Measurements from ENCODE around the gene HPSE. TPM values are rescaled to one million over a fixed set of nuclear protein-coding genes. Genes with fewer than 3 reads are reported as not detected.

The HPSE gene
- polyA plus RNA-seq, 1 donor from 2014 or later = 0.16 TPM

GRCh38 chr4:83268491-83268890 is 66.2 kb downstream of the HPSE start:
- Histone ChIP-seq H4K20me1 (ENCODE audit: insufficient read depth) (no peaks in the 10 kb centered on the region), H3K9me2 (ENCODE audit: insufficient read depth, low read length) (no peaks in the 10 kb centered on the region), H2AFZ (ENCODE audit: low read depth, low read length) (no peak overlapping the region), H3K36me3 (ENCODE audit: insufficient read depth, low read length) (no peaks in the 10 kb centered on the region), H3K27ac (ENCODE audit: low read length) (no peak overlapping the region), H3K4me3 (ENCODE audit: low read length) (no peak overlapping the region), H3K79me2 (replicated peaks; ENCODE audit: insufficient read depth, low read length) (no peaks in the 10 kb centered on the region), H3K4me2 (ENCODE audit: low read length) (no peak overlapping the region), H3K27me3 (ENCODE audit: insufficient read depth, low read depth, low read length) (no peaks in the 10 kb centered on the region), H3F3A (ENCODE audit: insufficient read depth, low read length, poor library complexity, severe bottlenecking) (no peaks in the 10 kb centered on the region), H3K9me3 (ENCODE audit: low read length) (no peaks in the 10 kb centered on the region), H3K9ac (ENCODE audit: low read length) (no peak overlapping the region)
- TF ChIP-seq EZH2 (IDR thresholded peaks at IDR 0.05; ENCODE audit: borderline replicate concordance, insufficient read depth, low read length, poor library complexity, severe bottlenecking) (no peak), EP300 (conservative IDR thresholded peaks at IDR 0.05; ENCODE audit: poor library complexity, severe bottlenecking) (no peak), POLR2AphosphoS5 (IDR thresholded peaks at IDR 0.05) (no peak), SMC3 (conservative IDR thresholded peaks at IDR 0.05; ENCODE audit: poor library complexity) (no peak), MXI1 (conservative IDR thresholded peaks at IDR 0.05; ENCODE audit: poor library complexity, severe bottlenecking) (no peak), REST (IDR thresholded peaks at IDR 0.05; ENCODE audit: borderline replicate concordance) (no peak), TAF1 (IDR thresholded peaks at IDR 0.05; ENCODE audit: low read depth) (no peak), RAD21 (conservative IDR thresholded peaks at IDR 0.05) (no peak)
- TF ChIP-seq, protein P1, sequence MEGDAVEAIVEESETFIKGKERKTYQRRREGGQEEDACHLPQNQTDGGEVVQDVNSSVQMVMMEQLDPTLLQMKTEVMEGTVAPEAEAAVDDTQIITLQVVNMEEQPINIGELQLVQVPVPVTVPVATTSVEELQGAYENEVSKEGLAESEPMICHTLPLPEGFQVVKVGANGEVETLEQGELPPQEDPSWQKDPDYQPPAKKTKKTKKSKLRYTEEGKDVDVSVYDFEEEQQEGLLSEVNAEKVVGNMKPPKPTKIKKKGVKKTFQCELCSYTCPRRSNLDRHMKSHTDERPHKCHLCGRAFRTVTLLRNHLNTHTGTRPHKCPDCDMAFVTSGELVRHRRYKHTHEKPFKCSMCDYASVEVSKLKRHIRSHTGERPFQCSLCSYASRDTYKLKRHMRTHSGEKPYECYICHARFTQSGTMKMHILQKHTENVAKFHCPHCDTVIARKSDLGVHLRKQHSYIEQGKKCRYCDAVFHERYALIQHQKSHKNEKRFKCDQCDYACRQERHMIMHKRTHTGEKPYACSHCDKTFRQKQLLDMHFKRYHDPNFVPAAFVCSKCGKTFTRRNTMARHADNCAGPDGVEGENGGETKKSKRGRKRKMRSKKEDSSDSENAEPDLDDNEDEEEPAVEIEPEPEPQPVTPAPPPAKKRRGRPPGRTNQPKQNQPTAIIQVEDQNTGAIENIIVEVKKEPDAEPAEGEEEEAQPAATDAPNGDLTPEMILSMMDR (IDR thresholded peaks at IDR 0.05; ENCODE audit: poor library complexity, severe bottlenecking) = no peak

- TF ChIP-seq MXI1 (conservative IDR thresholded peaks at IDR 0.05; ENCODE audit: poor library complexity, severe bottlenecking) = no peak
- no peak for TF ChIP-seq RAD21 (conservative IDR thresholded peaks at IDR 0.05)
- no peak for TF ChIP-seq SMC3 (conservative IDR thresholded peaks at IDR 0.05; ENCODE audit: poor library complexity)
- no peak for TF ChIP-seq EP300 (conservative IDR thresholded peaks at IDR 0.05; ENCODE audit: poor library complexity, severe bottlenecking)
- Histone ChIP-seq H3F3A (ENCODE audit: insufficient read depth, low read length, poor library complexity, severe bottlenecking) (no peaks in the 10 kb centered on the region), H3K9me3 (ENCODE audit: low read length) (no peaks in the 10 kb centered on the region), H3K4me2 (ENCODE audit: low read length) (no peak overlapping the region), H3K79me2 (replicated peaks; ENCODE audit: insufficient read depth, low read length) (no peaks in the 10 kb centered on the region), H3K9me2 (ENCODE audit: insufficient read depth, low read length) (no peaks in the 10 kb centered on the region), H3K27me3 (ENCODE audit: insufficient read depth, low read depth, low read length) (no peaks in the 10 kb centered on the region), H3K27ac (ENCODE audit: low read length) (no peak overlapping the region), H3K4me3 (ENCODE audit: low read length) (no peak overlapping the region), H3K36me3 (ENCODE audit: insufficient read depth, low read length) (no peaks in the 10 kb centered on the region), H3K9ac (ENCODE audit: low read length) (no peak overlapping the region), H2AFZ (ENCODE audit: low read depth, low read length) (no peak overlapping the region), H4K20me1 (ENCODE audit: insufficient read depth) (no peaks in the 10 kb centered on the region)
These were observed 66.7 kb downstream of the HPSE start for GRCh38 chr4:83267830-83268475.
